SJSA1 (cell line): Measurements from ENCODE around the gene AATK. TPM values are rescaled to one million over a fixed set of nuclear protein-coding genes. Genes with fewer than 3 reads are reported as not detected.

Experiments
- DNase-seq, 2 experiments: peaks; one replicate each; pipeline ENCODE4 v3.0.0-alpha.2; 2015 to 2020; ENCODE audit warnings: low spot score in 2 of 2, low read depth in 1 of 2
- H3K27ac ChIP-seq: fragments of 250-450 bp; sonication (Bioruptor Pico); 2 replicates; pipeline ENCODE4 v1.5.1; 2020; ENCODE audit warnings: mild to moderate bottlenecking, moderate library complexity
- H3K27me3 ChIP-seq: fragments of 250-450 bp; sonication (Bioruptor Pico); replicated peaks from 2 replicates; pipeline ENCODE4 v1.5.1; 2020; ENCODE audit warnings: mild to moderate bottlenecking, moderate library complexity
- H3K36me3 ChIP-seq: fragments of 250-450 bp; sonication (Bioruptor Pico); 2 replicates; pipeline ENCODE4 v1.5.1; 2020; ENCODE audit warnings: mild to moderate bottlenecking
- H3K4me1 ChIP-seq: fragments of 250-450 bp; sonication (Bioruptor Pico); replicated peaks from 2 replicates; pipeline ENCODE4 v1.6.1; 2021; ENCODE audit warnings: mild to moderate bottlenecking
- H3K4me3 ChIP-seq: fragments of 250-450 bp; sonication (Bioruptor Pico); 2 replicates; pipeline ENCODE4 v1.5.1; 2020; ENCODE audit warnings: mild to moderate bottlenecking
- H3K9me3 ChIP-seq: fragments of 250-450 bp; sonication (Bioruptor Pico); replicated peaks from 2 replicates; pipeline ENCODE4 v1.5.1; 2020; ENCODE audit warnings: mild to moderate bottlenecking
- total RNA-seq: library from RNA; depleted of rRNA; stranded (reverse); fragments of >200 nt; shearing (Covaris generic); gene quantifications from 2 replicates; pipeline ENCODE4 v1.2.3, GENCODE V29; 2014

AATK gene
- total RNA-seq, 1 experiment from 2014 or later, result 0.18 TPM

GRCh38 chr17:81202318-81202717, 36.3 kb upstream of the AATK start:
- H3K27me3 ChIP-seq, result no peaks in the 10 kb centered on the region
- peaks cover 58% of the 10 kb centered on the region for H3K36me3 ChIP-seq
- no peak overlapping the region for H3K4me3 ChIP-seq
- H3K4me1 ChIP-seq, result peaks cover 4% of the 10 kb centered on the region
- no peak for DNase-seq
- H3K9me3 ChIP-seq, result no peaks in the 10 kb centered on the region; the same call in 1 of the 2 replicates
- no peak overlapping the region for H3K27ac ChIP-seq

- peaks cover 4% of the 10 kb centered on the region for H3K4me1 ChIP-seq
- H3K27me3 ChIP-seq, result no peaks in the 10 kb centered on the region
- peaks cover 64% of the 10 kb centered on the region for H3K36me3 ChIP-seq
- no peak overlapping the region for H3K27ac ChIP-seq
- DNase-seq, result peak; percentile 48 to 82
- H3K4me3 ChIP-seq, result no peak overlapping the region
- no peaks in the 10 kb centered on the region; the same call in 1 of the 2 replicates for H3K9me3 ChIP-seq
Measured at GRCh38 chr17:81200695-81201580, 34.9 kb upstream of the AATK start.

GRCh38 chr17:81200201-81200600, 34.2 kb upstream of the AATK start:
- H3K4me3 ChIP-seq, result no peak overlapping the region
- H3K27me3 ChIP-seq, result no peaks in the 10 kb centered on the region
- no peak for DNase-seq
- no peak overlapping the region for H3K27ac ChIP-seq
- no peaks in the 10 kb centered on the region; the same call in 1 of the 2 replicates for H3K9me3 ChIP-seq
- peaks cover 72% of the 10 kb centered on the region for H3K36me3 ChIP-seq
- H3K4me1 ChIP-seq, result peaks cover 4% of the 10 kb centered on the region

GRCh38 chr17:81199482-81199830, 33.4 kb upstream of the AATK start:
- Histone ChIP-seq H3K36me3 (peaks cover 73% of the 10 kb centered on the region), H3K4me1 (peaks cover 4% of the 10 kb centered on the region), H3K4me3 (no peak overlapping the region), H3K9me3 (no peaks in the 10 kb centered on the region), H3K27me3 (no peaks in the 10 kb centered on the region), H3K27ac (no peak overlapping the region)
- DNase-seq, result no peak

DNA sequence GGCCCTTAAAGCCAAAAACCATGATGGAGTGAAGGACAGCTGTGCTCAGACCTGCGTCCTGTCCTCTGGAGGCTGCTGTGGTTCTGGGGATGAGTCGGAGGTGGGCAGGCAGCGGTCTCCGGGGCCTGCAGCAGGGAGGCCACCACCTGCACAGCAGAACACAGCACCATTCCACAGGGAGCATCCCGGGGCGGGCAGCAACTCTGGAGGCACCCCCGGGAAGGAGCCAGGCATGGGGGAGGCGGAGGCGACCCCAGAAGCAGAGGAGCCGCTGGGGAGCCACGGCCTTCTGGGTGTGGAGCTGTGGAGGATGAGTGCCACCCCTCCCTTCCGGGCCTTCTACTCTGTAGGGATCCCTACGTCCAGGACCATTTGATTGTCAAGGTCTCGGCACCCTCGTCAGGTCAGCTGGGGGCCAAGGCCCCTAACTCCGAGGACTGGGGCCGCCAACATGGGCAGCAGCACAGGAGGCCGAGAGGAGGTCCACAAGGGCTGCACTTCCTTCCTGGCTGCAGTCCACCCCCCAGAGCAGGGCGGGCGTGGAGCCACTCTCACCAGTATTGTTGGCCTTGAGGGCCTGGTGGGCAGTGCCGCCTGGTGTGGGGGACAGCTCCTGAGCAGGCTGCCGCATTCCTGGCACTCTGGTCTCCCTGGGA, 32.9 kb upstream of the AATK start:
- H3K4me1 ChIP-seq, result peaks cover 4% of the 10 kb centered on the region
- no peak overlapping the region for H3K4me3 ChIP-seq
- H3K27ac ChIP-seq, result no peak overlapping the region
- DNase-seq, result no peak
- no peaks in the 10 kb centered on the region for H3K9me3 ChIP-seq
- H3K27me3 ChIP-seq, result no peaks in the 10 kb centered on the region
- peaks cover 74% of the 10 kb centered on the region for H3K36me3 ChIP-seq

- H3K27ac ChIP-seq, result no peak overlapping the region
- H3K27me3 ChIP-seq, result no peaks in the 10 kb centered on the region
- no peak for DNase-seq
- peaks cover 75% of the 10 kb centered on the region for H3K36me3 ChIP-seq
- no peaks in the 10 kb centered on the region for H3K9me3 ChIP-seq
- no peak overlapping the region for H3K4me3 ChIP-seq
- H3K4me1 ChIP-seq, result peaks cover 4% of the 10 kb centered on the region
Measured at GRCh38 chr17:81197831-81198490, 31.9 kb upstream of the AATK start.

GRCh38 chr17:81197409-81197795, 31.4 kb upstream of the AATK start:
- no peak overlapping the region for H3K4me3 ChIP-seq
- H3K4me1 ChIP-seq, result peaks cover 4% of the 10 kb centered on the region
- H3K36me3 ChIP-seq, result peaks cover 75% of the 10 kb centered on the region
- no peaks in the 10 kb centered on the region for H3K27me3 ChIP-seq
- DNase-seq, result no peak
- no peaks in the 10 kb centered on the region for H3K9me3 ChIP-seq
- no peak overlapping the region for H3K27ac ChIP-seq

GRCh38 chr17:81196505-81197408, 30.7 kb upstream of the AATK start:
- Histone ChIP-seq H3K4me3 (no peak overlapping the region), H3K27me3 (no peaks in the 10 kb centered on the region), H3K36me3 (peaks cover 75% of the 10 kb centered on the region), H3K4me1 (peaks cover 4% of the 10 kb centered on the region), H3K27ac (no peak overlapping the region), H3K9me3 (no peaks in the 10 kb centered on the region)
- no peak for DNase-seq

DNA sequence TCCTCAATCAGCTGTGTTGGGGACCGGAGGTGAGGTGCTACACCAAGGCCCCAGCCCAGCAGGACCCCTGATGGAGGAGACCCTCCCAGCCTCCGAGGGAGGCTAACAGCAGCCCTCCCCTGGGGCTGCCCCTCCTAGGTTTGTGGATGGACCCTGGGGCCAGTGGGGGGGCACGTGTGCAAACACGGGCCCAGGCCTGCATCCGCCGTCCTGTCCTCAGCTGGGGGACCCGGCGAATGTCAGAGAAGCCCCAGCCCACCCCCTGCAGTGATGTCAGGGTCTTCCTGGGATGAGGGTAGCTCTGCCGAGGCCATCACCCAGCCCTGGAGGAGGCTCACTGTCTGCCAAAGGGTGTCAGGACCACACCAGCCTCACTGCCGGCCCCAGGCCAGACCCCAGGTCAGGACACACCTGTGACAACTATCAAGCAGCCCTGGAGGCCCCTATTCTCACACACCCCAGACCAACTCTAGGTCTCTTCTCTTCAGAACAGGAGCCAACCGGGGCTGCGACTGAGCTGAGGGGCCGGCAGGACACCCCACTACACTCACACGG, 30.0 kb upstream of the AATK start:
- no peak overlapping the region for H3K4me3 ChIP-seq
- no peaks in the 10 kb centered on the region for H3K27me3 ChIP-seq
- peaks cover 73% of the 10 kb centered on the region for H3K36me3 ChIP-seq
- H3K9me3 ChIP-seq, result no peaks in the 10 kb centered on the region
- peaks cover 4% of the 10 kb centered on the region for H3K4me1 ChIP-seq
- no peak for DNase-seq
- no peak overlapping the region for H3K27ac ChIP-seq

GRCh38 chr17:81194941-81195901, 29.2 kb upstream of the AATK start:
- no peak for DNase-seq
- no peaks in the 10 kb centered on the region; the same call in 1 of the 2 replicates for H3K4me1 ChIP-seq
- H3K4me3 ChIP-seq, result no peak overlapping the region
- peaks cover 74% of the 10 kb centered on the region for H3K36me3 ChIP-seq
- no peak overlapping the region for H3K27ac ChIP-seq
- no peaks in the 10 kb centered on the region for H3K27me3 ChIP-seq
- no peaks in the 10 kb centered on the region for H3K9me3 ChIP-seq

DNA sequence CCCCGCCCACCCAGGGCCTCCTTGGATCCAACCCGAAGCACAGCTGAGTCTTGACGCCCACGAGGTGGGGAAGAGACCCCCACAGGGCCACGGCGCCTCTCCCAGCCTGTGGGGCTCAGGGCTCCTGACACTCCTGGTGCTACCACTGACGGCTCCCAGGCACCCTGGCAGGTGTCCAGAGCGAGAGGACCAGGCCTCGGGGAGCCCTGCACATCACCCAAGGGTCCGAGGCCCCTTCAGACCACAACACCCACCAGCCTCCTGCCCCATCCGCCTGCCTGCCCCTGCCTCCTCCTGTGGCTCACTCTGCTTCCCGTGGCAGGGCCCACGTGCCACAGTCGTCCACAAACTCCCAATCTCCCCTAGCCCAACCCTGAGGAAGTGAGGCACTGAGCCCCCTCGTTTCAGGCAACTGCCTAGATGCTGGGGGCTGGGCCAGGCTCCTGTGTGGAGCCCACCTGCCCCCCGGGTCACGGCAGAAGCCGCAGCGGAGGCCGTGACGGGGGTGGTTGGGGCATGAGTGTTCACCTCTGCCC, 28.3 kb upstream of the AATK start:
- no peaks in the 10 kb centered on the region for H3K9me3 ChIP-seq
- H3K27me3 ChIP-seq, result no peaks in the 10 kb centered on the region
- H3K36me3 ChIP-seq, result peaks cover 73% of the 10 kb centered on the region
- DNase-seq, result no peak
- H3K27ac ChIP-seq, result no peak overlapping the region
- H3K4me1 ChIP-seq, result no peaks in the 10 kb centered on the region; the same call in 1 of the 2 replicates
- no peak overlapping the region for H3K4me3 ChIP-seq
